Vagina (tissue), 2 donors: ENCODE data around the gene RYR3. TPM values are rescaled to one million over a fixed set of nuclear protein-coding genes. Genes with fewer than 3 reads are reported as not detected.

Source experiments
- DNase-seq, 2 donors: peaks; one replicate each; pipeline ENCODE4 v3.0.0-alpha.2; 2017; ENCODE audit errors: extremely low spot score in 2 of 2
- H3K27ac ChIP-seq: fragments of 200-600 bp; sonication (generic); one replicate; pipeline ENCODE4 v1.5.1; 2019
- H3K27me3 ChIP-seq: fragments of 200-600 bp; sonication (generic); one replicate; pipeline ENCODE4 v1.5.1; 2019
- H3K36me3 ChIP-seq, 2 donors: fragments of 200-600 bp; sonication (generic); one replicate each; pipeline ENCODE4 v1.5.1; 2017 to 2019
- H3K4me1 ChIP-seq: fragments of 200-600 bp; sonication (generic); one replicate; pipeline ENCODE4 v1.5.1; 2019
- H3K4me3 ChIP-seq, 2 donors: fragments of 200-600 bp; sonication (generic); 1 replicate in 1 of 2; 2 replicates in 1 of 2; pipeline ENCODE4 v1.5.1; 2016 to 2019
- H3K9me3 ChIP-seq: fragments of 200-600 bp; sonication (generic); one replicate; pipeline ENCODE4 v1.5.1; 2019
- CTCF ChIP-seq, 3 experiments: fragments of 450-650 bp in 2 of 3; fragments of 200-600 bp in 1 of 3; sonication (generic) in 1 of 3; IDR thresholded peaks; one replicate each; pipeline ENCODE4 v1.5.1; 2017 to 2019; ENCODE audit warnings: antibody characterized with exemption in 3 of 3, mild to moderate bottlenecking in 2 of 3, moderate library complexity in 2 of 3
- POLR2A ChIP-seq, 2 donors: fragments of 450-650 bp; IDR thresholded peaks; one replicate each; pipeline ENCODE4 v1.6.1; 2017; ENCODE audit warnings: antibody characterized with exemption in 2 of 2, mild to moderate bottlenecking in 2 of 2, moderate library complexity in 2 of 2
- POLR2AphosphoS5 ChIP-seq, 2 donors: sonication (generic); formaldehyde crosslinking; IDR thresholded peaks; one replicate each; pipeline ENCODE4 v1.9.0; 2017; ENCODE audit warnings: antibody characterized with exemption in 2 of 2, mild to moderate bottlenecking in 2 of 2, low read depth in 1 of 2; ENCODE audit not compliant: insufficient read depth in 1 of 2
- intact Hi-C: fragments of 100-400 bp; cut with DNase I; formaldehyde crosslinking; loops from one replicate; pipeline ENCODE4 v1.15.1; 2023
- small RNA-seq: library from RNA; depleted of rRNA; stranded (forward); fragments of <200 nt; gene quantifications from one replicate; pipeline ENCODE3, GENCODE V24; 2016
- total RNA-seq: library from RNA; depleted of rRNA; stranded (reverse); fragments of >200 nt; gene quantifications from one replicate; pipeline ENCODE4 v1.2.3, GENCODE V29; 2016

RYR3 gene
- total RNA-seq, 1 donor from 2014 or later = 16.5 TPM

- intact Hi-C loops = loop anchor here (10.0 kb wide), 1 partner anchor 54 kb away; no protein-coding TSS in a partner anchor
- H3K4me1 ChIP-seq = no peaks in the 10 kb centered on the region
- no peak overlapping the region for H3K27ac ChIP-seq
- no peaks in the 10 kb centered on the region for H3K9me3 ChIP-seq
- no peaks in the 10 kb centered on the region for H3K36me3 ChIP-seq
- H3K27me3 ChIP-seq = no peaks in the 10 kb centered on the region
- no peak for DNase-seq
- H3K4me3 ChIP-seq = no peak overlapping the region
- TF ChIP-seq CTCF (IDR thresholded peaks at IDR 0.05) (no peak), POLR2A (IDR thresholded peaks at IDR 0.05) (no peak), POLR2AphosphoS5 (IDR thresholded peaks at IDR 0.05; ENCODE audit: insufficient read depth in 1 of 2, low read depth in 1 of 2) (no peak)
These were observed 597.6 kb downstream of the RYR3 start for GRCh38 chr15:33908406-33908805.

- no peak overlapping the region for H3K4me3 ChIP-seq
- TF ChIP-seq CTCF (IDR thresholded peaks at IDR 0.05) (no peak), POLR2A (IDR thresholded peaks at IDR 0.05) (no peak), POLR2AphosphoS5 (IDR thresholded peaks at IDR 0.05; ENCODE audit: insufficient read depth in 1 of 2, low read depth in 1 of 2) (no peak)
- no peaks in the 10 kb centered on the region for H3K27me3 ChIP-seq
- H3K9me3 ChIP-seq = no peaks in the 10 kb centered on the region
- intact Hi-C loops = no loop called here
- no peak overlapping the region for H3K27ac ChIP-seq
- no peak for DNase-seq
- no peaks in the 10 kb centered on the region for H3K4me1 ChIP-seq
- H3K36me3 ChIP-seq = no peaks in the 10 kb centered on the region
These were observed 600.0 kb downstream of the RYR3 start for GRCh38 chr15:33910741-33911140.

GRCh38 chr15:33912326-33912725, 601.6 kb downstream of the RYR3 start:
- no peaks in the 10 kb centered on the region for H3K4me1 ChIP-seq
- intact Hi-C loops = no loop called here
- H3K27ac ChIP-seq = no peak overlapping the region
- TF ChIP-seq POLR2AphosphoS5 (IDR thresholded peaks at IDR 0.05; ENCODE audit: insufficient read depth in 1 of 2, low read depth in 1 of 2) (no peak), CTCF (IDR thresholded peaks at IDR 0.05) (no peak), POLR2A (IDR thresholded peaks at IDR 0.05) (no peak)
- DNase-seq = no peak
- H3K27me3 ChIP-seq = no peaks in the 10 kb centered on the region
- no peaks in the 10 kb centered on the region for H3K36me3 ChIP-seq
- no peak overlapping the region for H3K4me3 ChIP-seq
- H3K9me3 ChIP-seq = no peaks in the 10 kb centered on the region

GRCh38 chr15:33913459-33913858, 602.7 kb downstream of the RYR3 start:
- DNase-seq = no peak
- Histone ChIP-seq H3K9me3 (no peaks in the 10 kb centered on the region), H3K27me3 (no peaks in the 10 kb centered on the region), H3K4me1 (no peaks in the 10 kb centered on the region), H3K27ac (no peak overlapping the region), H3K36me3 (no peaks in the 10 kb centered on the region), H3K4me3 (no peak overlapping the region)
- TF ChIP-seq CTCF (IDR thresholded peaks at IDR 0.05) (no peak), POLR2A (IDR thresholded peaks at IDR 0.05) (no peak), POLR2AphosphoS5 (IDR thresholded peaks at IDR 0.05; ENCODE audit: insufficient read depth in 1 of 2, low read depth in 1 of 2) (no peak)
- intact Hi-C loops = no loop called here

Small RNAs within 50 kb of the gene (small RNA-seq; reads per million reads assigned to genes)
- gene RF00019 = not detected

Other genes starting within 250 kb of the RYR3 start
- gene FMN1, start 116.3 kb upstream of the RYR3 start, total RNA-seq = 20.1 TPM